PC-9 (cell line): Measurements from ENCODE around the gene ARMC9.

Source experiments
- EZH2 ChIP-seq: fragments of 200-600 bp; sonication (generic); IDR thresholded peaks from 2 replicates; pipeline ENCODE4 v1.8.0; 2017; ENCODE audit warnings: antibody characterized with exemption, low read depth
- TF ChIP-seq, protein P1 (sequence below): fragments of 200-600 bp; sonication (generic); conservative IDR thresholded peaks from 2 replicates; pipeline ENCODE4 v1.6.1; 2017; ENCODE audit warnings: mixed run types, antibody characterized with exemption, mild to moderate bottlenecking, moderate library complexity

DNA sequence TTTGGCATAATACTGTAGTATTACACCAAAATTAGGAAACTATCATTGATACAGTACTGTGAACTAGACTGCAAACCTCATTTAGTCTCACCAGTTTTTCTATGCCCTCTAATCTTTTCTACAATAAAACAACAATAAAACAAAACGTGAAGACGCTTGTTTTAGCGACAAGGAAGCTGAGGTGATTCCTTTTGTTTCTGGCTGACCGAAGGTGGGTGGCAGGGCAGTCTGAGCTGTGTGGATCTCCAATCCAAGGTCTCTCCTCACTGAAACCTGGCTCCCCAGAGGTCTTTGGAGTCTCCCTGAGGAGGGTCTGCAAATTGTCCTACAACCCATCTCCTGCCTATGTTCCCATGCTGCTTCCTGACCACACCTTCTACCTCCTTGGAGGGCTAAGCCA is 59.3 kb downstream of the ARMC9 start:
- TF ChIP-seq, protein P1, sequence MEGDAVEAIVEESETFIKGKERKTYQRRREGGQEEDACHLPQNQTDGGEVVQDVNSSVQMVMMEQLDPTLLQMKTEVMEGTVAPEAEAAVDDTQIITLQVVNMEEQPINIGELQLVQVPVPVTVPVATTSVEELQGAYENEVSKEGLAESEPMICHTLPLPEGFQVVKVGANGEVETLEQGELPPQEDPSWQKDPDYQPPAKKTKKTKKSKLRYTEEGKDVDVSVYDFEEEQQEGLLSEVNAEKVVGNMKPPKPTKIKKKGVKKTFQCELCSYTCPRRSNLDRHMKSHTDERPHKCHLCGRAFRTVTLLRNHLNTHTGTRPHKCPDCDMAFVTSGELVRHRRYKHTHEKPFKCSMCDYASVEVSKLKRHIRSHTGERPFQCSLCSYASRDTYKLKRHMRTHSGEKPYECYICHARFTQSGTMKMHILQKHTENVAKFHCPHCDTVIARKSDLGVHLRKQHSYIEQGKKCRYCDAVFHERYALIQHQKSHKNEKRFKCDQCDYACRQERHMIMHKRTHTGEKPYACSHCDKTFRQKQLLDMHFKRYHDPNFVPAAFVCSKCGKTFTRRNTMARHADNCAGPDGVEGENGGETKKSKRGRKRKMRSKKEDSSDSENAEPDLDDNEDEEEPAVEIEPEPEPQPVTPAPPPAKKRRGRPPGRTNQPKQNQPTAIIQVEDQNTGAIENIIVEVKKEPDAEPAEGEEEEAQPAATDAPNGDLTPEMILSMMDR, result no peak
- TF ChIP-seq EZH2, result no peak
